ENCODE results near the gene ZNF230.
A peak's percentile ranks its signal among the peaks of the same experiment; 100 is the strongest.

ZNF230 gene

GRCh38 chr19:44032001-44032610 lies 29.3 kb downstream of the ZNF230 start:
- no peak overlapping the region for H3K18ac ChIP-seq (ENCODE audit: low read depth in 1 of 2, low read length in 2 of 2)
- no peaks in the 10 kb centered on the region for H3K27me3 ChIP-seq (ENCODE audit: control insufficient read depth in 1 of 2, insufficient read depth in 1 of 2, low read length in 2 of 2)
- peaks cover 7% of the 10 kb centered on the region for H3K79me1 ChIP-seq (replicated peaks; ENCODE audit: low read length, poor library complexity, severe bottlenecking)
- H2AFZ ChIP-seq (ENCODE audit: low read depth, low read length), result no peak overlapping the region
- WGBS, result 100% methylated on average over 1 of the region's 1 CpG
- H3K9ac ChIP-seq (ENCODE audit: low read length), result no peak overlapping the region
- H3K9me3 ChIP-seq (ENCODE audit: control insufficient read depth, low read length), result peaks cover 86% of the 10 kb centered on the region
- no peak for DNase-seq
- no peak overlapping the region for H4K91ac ChIP-seq (ENCODE audit: low read length)
- H3K4ac ChIP-seq (ENCODE audit: low read depth in 1 of 2, low read length in 2 of 2), result no peak overlapping the region
- H3K36me3 ChIP-seq (ENCODE audit: control insufficient read depth in 1 of 2, insufficient read depth in 2 of 2, low read depth in 1 of 2, low read length in 2 of 2), result peaks cover 19 to 60% of the 10 kb centered on the region in 2 experiments
- H2BK5ac ChIP-seq (ENCODE audit: low read depth, low read length, poor library complexity, severe bottlenecking), result no peak overlapping the region
- no peak overlapping the region for H2BK15ac ChIP-seq (ENCODE audit: low read depth, poor library complexity, severe bottlenecking)
- no peak overlapping the region for H3K23ac ChIP-seq (ENCODE audit: low read length in 2 of 2)
- H3K27ac ChIP-seq (ENCODE audit: low read length, poor library complexity, severe bottlenecking), result no peak overlapping the region
- no peak overlapping the region for H3K14ac ChIP-seq (ENCODE audit: low read length in 2 of 2)
- H4K8ac ChIP-seq (ENCODE audit: low read length), result no peak overlapping the region
- H2BK12ac ChIP-seq (ENCODE audit: low read length in 2 of 2), result no peak overlapping the region
- H3K4me3 ChIP-seq (ENCODE audit: insufficient read depth in 1 of 2, low read depth in 1 of 2, low read length in 2 of 2), result peak overlapping the region in 1 of 2 experiments; percentile 55
- no peak overlapping the region for H3K4me2 ChIP-seq (ENCODE audit: low read length, poor library complexity, severe bottlenecking)
- H2AK5ac ChIP-seq (ENCODE audit: low read length, severe bottlenecking), result no peak overlapping the region
- no peak overlapping the region for H2BK120ac ChIP-seq (ENCODE audit: low read depth, low read length)
- no peaks in the 10 kb centered on the region for H3K4me1 ChIP-seq (ENCODE audit: control insufficient read depth, insufficient read depth, low read depth, low read length)

GRCh38 chr19:44042147-44042546 lies 39.4 kb downstream of the ZNF230 start:
- Histone ChIP-seq H3K14ac (ENCODE audit: low read length in 2 of 2) (no peak overlapping the region), H3K79me1 (replicated peaks; ENCODE audit: low read length, poor library complexity, severe bottlenecking) (no peaks in the 10 kb centered on the region)

GRCh38 chr19:44050740-44051649 lies 48.2 kb downstream of the ZNF230 start:
- 50% methylated on average over 21 of the region's 21 CpGs for WGBS
- peak overlapping the region in 1 of 2 experiments; percentile 44 for H3K4ac ChIP-seq (ENCODE audit: low read depth in 1 of 2, low read length in 2 of 2)
- no peak overlapping the region for H3K23ac ChIP-seq (ENCODE audit: low read length in 2 of 2)

More at GRCh38 chr19:44042147-44042546, 39.4 kb downstream of the ZNF230 start:
- Histone ChIP-seq H3K18ac (ENCODE audit: low read depth in 1 of 2, low read length in 2 of 2) (no peak overlapping the region), H3K4me1 (ENCODE audit: control insufficient read depth, insufficient read depth, low read depth, low read length) (no peaks in the 10 kb centered on the region), H3K4me3 (ENCODE audit: insufficient read depth in 1 of 2, low read depth in 1 of 2, low read length in 2 of 2) (no peak overlapping the region), H3K27me3 (ENCODE audit: control insufficient read depth in 1 of 2, insufficient read depth in 1 of 2, low read length in 2 of 2) (no peaks in the 10 kb centered on the region), H3K4ac (ENCODE audit: low read depth in 1 of 2, low read length in 2 of 2) (no peak overlapping the region), H3K27ac (ENCODE audit: low read length, poor library complexity, severe bottlenecking) (no peak overlapping the region), H2BK120ac (ENCODE audit: low read depth, low read length) (no peak overlapping the region), H3K4me2 (ENCODE audit: low read length, poor library complexity, severe bottlenecking) (no peak overlapping the region), H2BK5ac (ENCODE audit: low read depth, low read length, poor library complexity, severe bottlenecking) (no peak overlapping the region), H3K23ac (ENCODE audit: low read length in 2 of 2) (no peak overlapping the region), H3K36me3 (ENCODE audit: control insufficient read depth in 1 of 2, insufficient read depth in 2 of 2, low read depth in 1 of 2, low read length in 2 of 2) (no peaks in the 10 kb centered on the region), H2BK12ac (ENCODE audit: low read length in 2 of 2) (no peak overlapping the region), H2AK5ac (ENCODE audit: low read length, severe bottlenecking) (no peak overlapping the region), H3K9me3 (ENCODE audit: control insufficient read depth, low read length) (peaks cover 33% of the 10 kb centered on the region), H2AFZ (ENCODE audit: low read depth, low read length) (no peak overlapping the region), H4K8ac (ENCODE audit: low read length) (no peak overlapping the region), H4K91ac (ENCODE audit: low read length) (no peak overlapping the region), H2BK15ac (ENCODE audit: low read depth, poor library complexity, severe bottlenecking) (no peak overlapping the region), H3K9ac (ENCODE audit: low read length) (no peak overlapping the region)
- no peak for DNase-seq
- WGBS, result 72% methylated on average over 2 of the region's 2 CpGs

More at GRCh38 chr19:44050740-44051649, 48.2 kb downstream of the ZNF230 start:
- Histone ChIP-seq H3K79me1 (replicated peaks; ENCODE audit: low read length, poor library complexity, severe bottlenecking) (peaks cover 22% of the 10 kb centered on the region), H2AK5ac (ENCODE audit: low read length, severe bottlenecking) (no peak overlapping the region), H4K8ac (ENCODE audit: low read length) (peak overlapping the region; percentile 95), H3K14ac (ENCODE audit: low read length in 2 of 2) (peak overlapping the region in 1 of 2 experiments; percentile 64), H3K4me1 (ENCODE audit: control insufficient read depth, insufficient read depth, low read depth, low read length) (peaks cover 1% of the 10 kb centered on the region), H3K9me3 (ENCODE audit: control insufficient read depth, low read length) (peaks cover 14% of the 10 kb centered on the region), H4K91ac (ENCODE audit: low read length) (no peak overlapping the region), H2BK120ac (ENCODE audit: low read depth, low read length) (no peak overlapping the region), H3K4me3 (ENCODE audit: insufficient read depth in 1 of 2, low read depth in 1 of 2, low read length in 2 of 2) (peak overlapping the region; percentile 50 to 95), H3K4me2 (ENCODE audit: low read length, poor library complexity, severe bottlenecking) (peak overlapping the region; percentile 86), H3K9ac (ENCODE audit: low read length) (peak overlapping the region; percentile 95), H2BK15ac (ENCODE audit: low read depth, poor library complexity, severe bottlenecking) (no peak overlapping the region), H2AFZ (ENCODE audit: low read depth, low read length) (peak overlapping the region; percentile 98), H3K27ac (ENCODE audit: low read length, poor library complexity, severe bottlenecking) (no peak overlapping the region), H2BK5ac (ENCODE audit: low read depth, low read length, poor library complexity, severe bottlenecking) (no peak overlapping the region), H3K36me3 (ENCODE audit: control insufficient read depth in 1 of 2, insufficient read depth in 2 of 2, low read depth in 1 of 2, low read length in 2 of 2) (peaks cover 7 to 13% of the 10 kb centered on the region in 2 experiments), H3K18ac (ENCODE audit: low read depth in 1 of 2, low read length in 2 of 2) (peak overlapping the region in 1 of 2 experiments; percentile 11), H2BK12ac (ENCODE audit: low read length in 2 of 2) (no peak overlapping the region), H3K27me3 (ENCODE audit: control insufficient read depth in 1 of 2, insufficient read depth in 1 of 2, low read length in 2 of 2) (peaks cover 0 to 8% of the 10 kb centered on the region in 2 experiments)
- peak; percentile 17 for DNase-seq

Measured in mesenchymal stem cell (in vitro differentiated cells and primary cell).